WI38 (cell line): ENCODE data around the gene TRIM39.

Source experiments
- H3K4me3 ChIP-seq: 2 replicates; pipeline ENCODE4 v1.5.1; 2011; ENCODE audit warnings: low read depth, mild to moderate bottlenecking, control low read depth, low read length
- CTCF ChIP-seq: IDR thresholded peaks from 2 replicates; pipeline ENCODE4 v1.5.1; 2012; ENCODE audit warnings: low read depth, mild to moderate bottlenecking, control low read depth, low read length

Gene TRIM39

GRCh38 chr6:30344191-30344867 is 17.6 kb downstream of the TRIM39 start:
- H3K4me3 ChIP-seq, result peak overlapping the region; percentile 70; the same call in 1 of the 2 replicates
- TF ChIP-seq CTCF, result no peak

DNA sequence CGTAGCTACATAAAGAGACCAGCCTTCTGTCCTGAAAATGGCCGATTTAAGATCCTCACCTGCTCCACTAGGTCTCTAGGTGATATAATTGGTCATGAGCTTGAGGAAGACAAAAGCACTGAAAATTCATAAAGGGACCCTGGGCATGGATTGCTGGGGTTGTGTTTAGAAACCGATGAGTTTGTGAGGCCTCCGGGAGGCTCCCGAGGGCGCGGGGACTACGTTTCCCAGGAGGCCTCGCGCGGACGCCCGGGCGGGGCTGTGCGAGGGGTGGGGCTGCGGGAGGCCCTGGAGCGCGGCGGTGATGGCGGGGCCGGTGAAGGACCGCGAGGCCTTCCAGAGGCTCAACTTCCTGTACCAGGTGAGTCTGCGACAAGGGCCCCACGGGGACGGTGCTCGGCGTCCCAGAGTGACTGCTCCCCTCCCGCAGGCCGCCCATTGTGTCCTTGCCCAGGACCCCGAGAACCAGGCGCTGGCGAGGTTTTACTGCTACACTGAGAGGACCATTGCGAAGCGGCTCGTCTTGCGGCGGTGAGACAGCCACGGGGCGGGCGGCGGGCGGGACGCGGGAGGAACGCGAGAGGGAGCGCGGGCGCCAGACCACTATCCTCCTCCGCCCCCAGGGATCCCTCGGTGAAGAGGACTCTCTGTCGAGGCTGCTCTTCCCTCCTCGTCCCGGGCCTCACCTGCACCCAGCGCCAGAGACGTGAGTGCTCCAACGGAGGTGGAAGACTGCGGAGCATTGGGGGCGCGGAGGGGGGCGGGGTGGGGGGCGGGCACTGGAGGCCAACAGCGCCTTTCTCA is 18.3 kb downstream of the TRIM39 start, which contains the start of gene RPP21:
TSS of gene RPP21 (plus strand) at position 289 of the 804 bp plus-strand sequence. CDS start at position 305, 16 bp downstream.
- TF ChIP-seq CTCF, result no peak
- H3K4me3 ChIP-seq, result peak within 1 kb of the TSS; percentile 70

DNA sequence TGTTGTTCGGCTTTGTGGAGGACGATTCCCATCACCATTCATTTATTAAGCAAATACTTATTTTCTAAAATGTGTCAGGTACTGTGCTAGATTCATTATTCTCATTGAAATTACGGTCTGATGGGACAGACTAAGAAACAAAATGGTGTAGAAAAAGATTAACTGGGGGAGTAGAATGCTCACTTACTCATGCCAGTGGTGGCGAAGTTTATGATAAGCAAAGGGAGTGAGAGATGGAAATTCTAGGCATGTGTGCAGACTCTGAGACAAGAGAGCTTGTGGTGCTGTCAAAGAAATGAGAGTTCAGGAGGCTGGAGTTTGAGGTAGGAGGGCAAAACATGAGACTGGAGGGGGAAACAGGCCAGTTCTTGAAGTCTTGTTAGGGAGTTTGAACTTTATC is 19.1 kb downstream of the TRIM39 start:
- no peak for TF ChIP-seq CTCF
- peak overlapping the region; percentile 70 for H3K4me3 ChIP-seq

DNA sequence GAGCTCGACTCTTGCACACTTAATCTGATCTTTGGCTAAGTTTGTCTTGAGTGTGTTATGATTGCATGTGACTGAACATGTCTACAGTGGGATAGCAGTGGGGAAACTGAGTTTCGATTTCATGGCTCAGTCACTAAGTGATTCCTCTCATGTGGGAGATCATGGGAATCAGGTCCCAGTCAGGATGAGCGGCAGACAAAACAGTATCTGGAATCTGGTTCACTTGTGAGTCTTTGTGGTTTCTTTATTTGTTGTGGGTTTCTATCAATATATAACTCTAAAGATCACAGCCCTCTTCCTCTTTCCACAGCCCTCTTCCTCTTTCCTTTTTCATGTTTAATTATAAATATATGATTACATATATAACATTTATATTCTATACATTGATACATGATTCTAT is 22.2 kb downstream of the TRIM39 start:
- H3K4me3 ChIP-seq, result no peak overlapping the region
- TF ChIP-seq CTCF, result no peak

GRCh38 chr6:30349421-30350177 is 22.9 kb downstream of the TRIM39 start:
- no peak for TF ChIP-seq CTCF
- no peak overlapping the region for H3K4me3 ChIP-seq

DNA sequence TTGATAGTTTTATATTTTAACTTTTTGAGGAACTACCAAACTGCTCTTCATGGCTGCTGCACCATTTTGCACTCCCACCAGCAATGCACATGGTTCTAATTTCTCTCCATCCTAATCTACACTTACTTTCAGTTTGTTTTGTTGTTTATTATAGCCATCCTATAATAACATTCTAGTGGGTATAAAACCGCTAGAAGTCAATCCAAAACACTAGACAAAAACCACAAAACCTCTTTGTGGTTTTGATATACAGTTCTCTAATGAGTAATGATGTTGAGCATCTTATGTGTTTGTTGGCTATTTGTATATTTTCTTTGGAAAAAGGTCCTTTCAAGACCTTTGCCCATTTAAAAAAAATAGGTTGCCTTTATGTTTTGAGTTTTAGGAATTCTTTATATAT is 23.8 kb downstream of the TRIM39 start:
- no peak for TF ChIP-seq CTCF
- no peak overlapping the region for H3K4me3 ChIP-seq
